K562 (cell line): ENCODE measurements around the gene DEF6. TPM values are rescaled to one million over a fixed set of nuclear protein-coding genes. Genes with fewer than 3 reads are reported as not detected.

Experiments
- BCL6 ChIP-seq: fragments of 250-450 bp; sonication (Bioruptor Pico); IDR thresholded peaks from 2 replicates; pipeline ENCODE4 v1.4.0; 2020
- CEBPG ChIP-seq, 3 experiments: fragments of 200-800 bp in 1 of 3; sonication (Bioruptor generic) in 1 of 3; sonication (generic) in 1 of 3; formaldehyde crosslinking in 1 of 3; IDR thresholded peaks in 2 of 3; conservative IDR thresholded peaks in 1 of 3; 2 replicates each; pipeline versions ENCODE4 v1.6.1 to v1.8.0; 2016 to 2022; ENCODE audit warnings: missing compliant biosample characterization in 2 of 3, missing genetic modification characterization in 2 of 3, mild to moderate bottlenecking in 1 of 3, missing genetic modification reagents in 1 of 3
- CHD4 ChIP-seq: fragments of 200-600 bp; sonication (generic); IDR thresholded peaks from 3 replicates; pipeline ENCODE4 v1.6.1; 2012; ENCODE audit warnings: low read depth, mild to moderate bottlenecking, mixed read lengths, low read length, inconsistent platforms; ENCODE audit not compliant: insufficient read depth, insufficient replicate concordance, poor library complexity, severe bottlenecking
- FOXA1 ChIP-seq: fragments of 450-650 bp; IDR thresholded peaks from 2 replicates; pipeline ENCODE4 v1.6.1; 2016; ENCODE audit warnings: mild to moderate bottlenecking, borderline replicate concordance
- HDGF ChIP-seq: fragments of 450-650 bp; IDR thresholded peaks from 2 replicates; pipeline ENCODE4 v1.6.1; 2016
- JUNB ChIP-seq: fragments of 450-650 bp; formaldehyde crosslinking; conservative IDR thresholded peaks from 2 replicates; pipeline ENCODE4 v1.4.0; 2020; ENCODE audit warnings: mild to moderate bottlenecking
- MED1 ChIP-seq: sonication (generic); formaldehyde crosslinking; IDR thresholded peaks from 2 replicates; pipeline ENCODE4 v1.8.1; 2023; ENCODE audit warnings: missing genetic modification reagents, borderline replicate concordance
- MTA2 ChIP-seq: fragments of 450-650 bp; IDR thresholded peaks from 2 replicates; pipeline ENCODE4 v1.6.1; 2016; ENCODE audit warnings: low read depth
- NFE2 ChIP-seq: IDR thresholded peaks from 2 replicates; pipeline ENCODE4 v1.6.1; 2014; ENCODE audit warnings: antibody characterized with exemption, low read depth
- PYGO2 ChIP-seq: fragments of 450-650 bp; IDR thresholded peaks from 2 replicates; pipeline ENCODE4 v1.6.1; 2016; ENCODE audit warnings: mild to moderate bottlenecking, missing genetic modification characterization, moderate library complexity, missing compliant biosample characterization
- RB1 ChIP-seq: fragments of 450-650 bp; IDR thresholded peaks from 2 replicates; pipeline ENCODE4 v1.6.1; 2017; ENCODE audit warnings: low read depth, mild to moderate bottlenecking
- STAT6 ChIP-seq: sonication (generic); formaldehyde crosslinking; IDR thresholded peaks from 2 replicates; pipeline ENCODE4 v1.8.1; 2023; ENCODE audit warnings: mild to moderate bottlenecking, missing genetic modification reagents
- TEAD4 ChIP-seq, 2 experiments: sonication (generic) in 1 of 2; formaldehyde crosslinking in 1 of 2; IDR thresholded peaks; 2 replicates each; pipeline versions ENCODE4 v1.6.1 to v1.8.0; 2012 to 2022; ENCODE audit warnings: borderline replicate concordance in 1 of 2, inconsistent platforms in 1 of 2, low read length in 1 of 2, mild to moderate bottlenecking in 1 of 2, missing genetic modification reagents in 1 of 2
- ZNF274 ChIP-seq: IDR thresholded peaks from 2 replicates; pipeline ENCODE4 v1.6.1; 2011; ENCODE audit warnings: low read depth, mild to moderate bottlenecking, low read length, moderate library complexity, borderline replicate concordance
- ZNF699 ChIP-seq: fragments of 250-450 bp; sonication (Bioruptor Pico); IDR thresholded peaks from 2 replicates; pipeline ENCODE4 v1.8.0; 2021; ENCODE audit warnings: mild to moderate bottlenecking, moderate library complexity; ENCODE audit not compliant: insufficient replicate concordance
- polyA plus RNA-seq, 8 experiments: library from polyadenylated mRNA; depleted of rRNA in 4 of 8; stranded (reverse) in 5 of 8; unstranded in 3 of 8; fragments of >200 nt; fragmentation: Nextera tagmentation in 2 of 8; fragmentation: Illumina TruSeq in 1 of 8; extraction: Ambion mirVana in 2 of 8; extraction: Trizol in 1 of 8; gene quantifications; 2 replicates each; pipeline versions ENCODE4 v1.2.1 to v1.2.3, GENCODE V29; 2011 to 2014; ENCODE audit warnings: inconsistent platforms in 1 of 8, missing spikeins in 1 of 8
- total RNA-seq, 7 experiments: library from RNA; depleted of rRNA in 6 of 7; stranded (reverse); fragments of >200 nt in 6 of 7; fragmentation: Illumina TruSeq in 2 of 7; extraction: Trizol in 2 of 7; gene quantifications; 2 replicates each; pipeline versions ENCODE4 v1.2.1 to v1.2.3, GENCODE V29; 2011 to 2021; ENCODE audit warnings: low replicate concordance in 1 of 7

The DEF6 gene
- total and polyA plus RNA-seq, 9 of the 15 experiments (the other 6 are each of a cell fraction or from before 2014, with no cell fraction given): 1.3 to 44.6 (median 22.7) TPM

DNA sequence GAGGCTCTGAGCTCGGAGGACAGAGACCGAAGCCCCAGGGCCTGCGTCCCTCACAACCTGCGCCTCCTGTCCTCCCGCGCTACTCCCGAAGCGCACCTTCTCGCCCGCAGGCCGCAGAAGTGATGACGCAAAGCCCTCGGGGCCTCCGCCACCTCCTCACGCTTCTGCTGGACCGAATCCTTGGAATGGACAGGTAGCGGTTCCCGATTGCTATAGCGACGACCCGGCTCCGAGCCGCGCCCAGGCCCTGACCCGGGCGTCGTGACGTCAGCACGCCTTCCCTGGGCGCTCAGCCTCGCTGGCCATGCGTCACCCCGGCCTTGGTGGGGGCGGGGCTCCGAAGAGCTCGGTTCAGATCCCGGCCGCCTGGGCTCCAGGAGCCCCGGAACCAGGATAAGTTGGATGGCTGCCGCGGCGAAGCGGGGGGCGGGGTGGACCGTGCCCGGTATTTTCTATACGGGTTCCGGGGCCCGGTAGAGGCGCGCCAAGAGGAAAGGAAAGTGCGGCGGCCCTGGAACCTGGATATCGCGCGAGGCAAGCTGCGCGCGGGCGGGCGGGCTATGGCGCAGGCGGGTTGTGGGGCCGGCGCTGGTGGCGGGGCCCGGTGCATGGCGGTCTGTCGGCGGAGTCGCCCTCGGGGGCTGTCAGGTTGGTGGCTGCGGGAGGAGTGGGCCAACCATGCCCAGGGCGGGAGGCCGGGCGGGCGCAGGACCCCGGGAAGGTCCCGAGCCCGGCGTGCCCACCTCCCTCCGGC, 38.2 kb upstream of the DEF6 start, which contains the start of gene ZNF76 (continued):
- TF ChIP-seq BCL6 (CRISPR knock-in tag) (no peak), NFE2 (peak; percentile 29), FOXA1 (no peak), ZNF274 (no peak; the same call in 1 of the 2 replicates), PYGO2 (no peak), RB1 (peak; percentile 99), MED1 (CRISPR knock-in tag) (no peak), HDGF (no peak), JUNB (CRISPR knock-in tag) (peak; percentile 88), ZNF699 (CRISPR knock-in tag) (no peak), TEAD4 (IDR thresholded peaks at IDR 0.05; ENCODE audit: low read length) (peak; percentile 74), TEAD4 (CRISPR knock-in tag; IDR thresholded peaks at IDR 0.05; ENCODE audit: borderline replicate concordance) (no peak), CHD4 (no peak), CEBPG (CRISPR knock-in tag; IDR thresholded peaks at IDR 0.05) (0 out of 2 replicates have a peak, but pooled peaks have one; percentile 49), CEBPG (tag; conservative IDR thresholded peaks at IDR 0.05 in 1 of 2, IDR thresholded peaks at IDR 0.05 in 1 of 2) (no peak; a peak in 1 of 4 replicates), STAT6 (CRISPR knock-in tag) (peak; percentile 90; the same call in 1 of the 2 replicates), MTA2 (0 out of 2 replicates have a peak, but pooled peaks have one; percentile 13)
